GM19025 (cell line): Measurements from ENCODE around the gene STAC.

Source experiments
- ATAC-seq: cut with Tn5 transposase; IDR thresholded peaks from one replicate; pipeline ENCODE4 v1.9.1; 2021; ENCODE audit warnings: mild to moderate bottlenecking, low read depth, moderate library complexity; ENCODE audit not compliant: unreplicated experiment

STAC gene

DNA sequence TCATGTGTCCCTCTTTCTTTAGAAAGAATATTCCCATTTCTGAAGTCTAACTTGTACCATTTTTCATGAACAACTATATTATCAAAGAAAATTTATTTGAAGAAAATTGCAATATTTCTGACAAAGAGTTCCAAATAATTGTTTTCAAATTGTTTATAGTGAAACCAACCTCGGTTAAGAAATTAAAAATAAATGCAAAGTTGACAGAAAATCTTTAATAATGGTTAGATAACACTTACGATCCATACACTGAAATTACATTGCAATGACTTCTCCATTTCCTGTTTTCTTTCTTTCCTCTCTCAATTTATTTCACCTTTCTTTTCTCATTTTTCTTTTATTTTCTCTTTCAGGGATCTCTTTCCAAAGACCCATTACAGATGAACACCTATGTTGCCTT lies 125.1 kb downstream of the STAC start:
- no peak for ATAC-seq

DNA sequence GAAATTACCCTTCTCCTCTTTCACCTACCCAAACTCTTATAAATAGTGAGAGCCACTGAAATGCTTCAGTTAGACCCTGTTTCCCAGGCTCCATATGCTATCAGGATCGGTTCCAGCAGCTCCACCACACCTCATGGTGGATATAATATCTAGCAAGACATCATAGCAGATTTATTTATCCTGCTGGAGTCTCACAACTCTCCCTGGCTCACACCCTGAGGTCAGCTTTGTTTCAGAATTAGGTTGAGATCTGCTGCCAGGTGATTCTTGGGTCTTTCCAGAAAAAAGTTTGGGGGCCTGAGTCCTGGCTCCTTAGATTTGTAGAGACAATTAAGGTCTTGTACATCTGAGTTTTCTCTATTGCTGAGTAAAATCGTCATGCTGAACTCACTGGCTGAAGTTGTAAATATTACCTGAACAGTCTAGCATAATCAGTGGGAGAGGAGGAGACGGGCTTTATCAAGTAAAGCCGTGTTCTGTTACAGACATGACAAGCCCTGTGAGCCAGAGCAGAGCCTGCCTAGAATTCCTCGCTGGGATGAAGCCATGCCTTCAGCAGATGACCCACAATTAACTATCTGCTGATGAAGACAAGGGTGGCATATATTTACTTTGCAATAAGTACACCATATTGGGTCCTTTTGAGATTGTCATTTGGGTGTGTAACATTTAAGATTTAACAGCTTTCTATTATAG lies 131.6 kb downstream of the STAC start:
- ATAC-seq = no peak

DNA sequence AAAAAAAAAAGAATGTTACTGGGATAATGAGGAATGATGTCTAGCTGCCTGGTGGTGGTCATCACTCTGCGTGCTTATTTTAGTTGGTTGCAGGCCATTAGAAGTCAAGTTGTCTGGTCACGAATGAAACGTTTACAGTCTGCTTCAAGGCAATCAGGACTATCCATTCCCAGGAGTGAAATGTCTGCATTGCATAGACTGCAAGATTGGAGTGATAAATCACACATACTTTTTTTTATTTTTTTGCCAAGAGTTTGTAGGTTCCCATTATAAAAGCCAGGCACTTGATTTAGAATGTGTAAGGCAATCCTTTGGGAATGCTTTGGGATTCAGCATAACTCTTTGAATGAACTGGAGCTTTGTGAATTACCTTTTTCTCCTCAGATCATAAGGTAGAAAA lies 132.3 kb downstream of the STAC start:
- ATAC-seq = no peak

DNA sequence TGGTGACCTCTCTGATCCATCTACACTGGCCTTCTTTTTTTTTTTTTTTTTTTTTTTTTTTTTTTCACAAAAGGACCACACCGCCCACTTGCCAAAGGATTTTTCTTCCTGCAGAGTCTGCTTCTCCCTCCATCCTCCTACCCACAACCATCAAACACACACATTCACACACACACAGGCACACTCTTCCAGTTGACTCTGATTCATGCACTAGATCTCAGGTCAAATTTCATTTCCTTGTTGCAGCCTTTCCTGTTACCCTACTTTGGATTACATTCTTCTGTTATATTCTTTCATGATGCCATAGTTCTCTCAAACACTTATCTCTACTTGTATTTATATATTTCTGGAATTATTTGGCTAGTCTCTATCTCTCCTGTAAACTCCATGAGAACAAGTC lies 133.9 kb downstream of the STAC start:
- no peak for ATAC-seq

DNA sequence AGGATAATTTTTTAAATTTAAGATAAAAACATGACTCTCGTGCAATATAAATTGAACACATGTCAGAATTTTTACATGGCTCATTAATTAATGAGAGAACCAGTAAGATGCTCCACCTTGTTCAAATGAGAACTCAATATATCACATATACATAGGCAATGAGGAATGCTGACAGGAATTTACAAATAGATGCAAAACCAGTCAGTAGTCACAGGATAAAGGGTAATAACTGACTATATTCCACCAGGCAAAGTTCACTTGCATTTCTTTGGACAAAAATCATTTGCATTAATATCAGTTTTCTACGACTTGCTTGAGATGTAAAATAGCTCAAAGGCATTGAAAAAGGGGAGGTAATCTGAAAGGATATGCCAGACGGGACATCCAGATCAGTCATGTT lies 139.4 kb downstream of the STAC start:
- ATAC-seq = no peak

DNA sequence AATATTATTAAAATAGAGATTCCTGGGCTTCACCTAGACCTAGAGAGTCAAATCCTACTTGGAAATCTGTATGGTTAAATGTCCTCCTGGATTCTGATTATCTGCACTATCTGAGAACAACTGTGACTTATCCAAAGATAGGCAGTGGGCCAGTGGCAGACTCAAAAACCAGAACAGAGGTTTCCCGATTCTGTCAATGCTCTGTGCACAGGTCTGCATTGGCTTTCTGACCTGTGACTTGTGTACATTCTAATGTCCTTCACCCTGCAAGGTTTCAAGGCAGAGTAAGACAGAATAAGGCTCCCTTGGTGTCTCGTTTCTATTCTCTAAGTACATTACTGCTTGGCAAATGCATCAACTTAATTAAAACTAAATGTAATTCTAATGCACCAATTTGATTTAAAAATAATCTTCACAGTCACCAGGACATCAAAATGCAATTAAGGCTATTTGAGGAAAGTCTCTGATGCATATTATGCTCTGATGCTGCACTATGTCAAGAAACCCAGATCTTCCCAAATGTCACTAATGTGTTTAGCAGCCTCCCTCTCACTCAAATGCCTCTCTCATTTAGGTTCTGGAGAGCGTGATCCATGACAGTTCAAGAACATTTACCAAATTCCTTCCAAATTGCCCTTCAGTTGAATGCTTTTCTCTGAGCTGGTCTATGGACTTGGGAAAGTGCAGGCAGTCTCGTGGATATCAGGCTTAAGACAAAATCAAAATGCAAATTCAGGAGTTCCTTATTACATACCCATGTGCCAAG lies 140.1 kb downstream of the STAC start:
- no peak for ATAC-seq

DNA sequence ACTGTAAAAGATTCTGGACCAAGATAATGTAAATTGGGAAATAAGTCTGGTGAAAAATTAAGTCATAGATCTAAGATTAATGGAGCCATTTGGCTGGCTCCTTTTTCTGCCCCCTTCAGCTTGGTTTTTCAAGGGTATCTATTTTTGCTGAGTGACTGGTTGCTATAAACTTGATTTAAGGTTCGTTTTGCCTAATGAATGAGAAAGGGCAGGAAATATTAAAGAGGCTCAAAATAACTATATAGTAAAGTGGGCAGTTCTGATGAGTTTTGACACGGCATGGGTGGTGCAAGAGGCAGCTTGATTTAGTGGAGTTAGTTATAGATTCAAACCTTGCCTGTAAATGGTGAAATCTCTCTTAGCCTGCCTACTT lies 140.7 kb downstream of the STAC start:
- no peak for ATAC-seq

DNA sequence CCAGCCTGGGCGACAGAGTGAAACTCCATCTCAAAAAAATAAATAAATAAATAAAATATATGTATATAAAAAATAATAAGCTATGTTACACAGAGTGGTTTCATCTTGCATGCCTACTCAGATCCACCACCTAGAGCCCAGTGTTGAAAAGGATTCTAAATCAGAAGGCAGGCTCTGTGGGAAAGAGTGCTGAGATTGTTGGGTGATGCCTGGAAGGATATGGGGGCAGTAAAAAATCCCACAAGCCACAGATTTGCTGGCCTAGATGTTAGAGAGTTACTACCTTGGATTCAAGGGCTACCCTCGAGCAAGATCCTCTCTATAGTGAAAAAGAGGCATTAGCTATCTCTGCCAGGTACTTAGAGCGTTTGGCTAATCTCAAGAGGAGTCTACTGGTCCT lies 144.3 kb downstream of the STAC start:
- ATAC-seq = no peak

DNA sequence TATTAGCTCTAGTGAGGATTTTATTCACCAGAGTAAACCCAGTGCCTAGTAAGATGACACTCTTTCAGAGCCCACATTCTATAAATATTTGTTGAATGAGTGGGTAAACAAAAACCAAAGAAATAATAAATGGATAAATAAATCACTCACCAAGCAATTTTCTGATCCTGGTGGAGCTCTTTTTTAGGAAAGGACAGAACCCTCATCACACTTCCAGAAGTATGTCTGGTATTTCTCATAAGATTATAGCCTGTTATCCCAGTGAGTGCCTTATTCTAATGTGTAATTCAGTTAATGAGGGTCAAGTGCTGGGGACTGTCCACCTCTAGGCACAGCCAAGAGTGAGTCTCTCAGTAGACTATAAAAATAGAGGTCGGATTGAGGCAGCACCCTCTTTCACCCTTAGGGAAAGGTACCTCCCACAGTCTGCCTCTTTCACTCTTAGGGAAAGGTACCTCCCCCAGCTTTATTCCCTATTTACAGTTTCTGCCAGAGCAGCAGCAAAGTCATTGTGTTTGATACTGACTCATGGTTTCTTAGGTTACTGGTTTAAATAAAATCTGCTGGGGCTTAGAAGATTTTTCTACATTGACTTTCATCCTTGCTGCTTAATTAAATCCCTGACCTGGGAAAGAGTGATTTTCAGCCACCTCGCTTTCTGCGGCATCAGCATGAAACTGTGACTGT lies 145.0 kb downstream of the STAC start:
- ATAC-seq = no peak

DNA sequence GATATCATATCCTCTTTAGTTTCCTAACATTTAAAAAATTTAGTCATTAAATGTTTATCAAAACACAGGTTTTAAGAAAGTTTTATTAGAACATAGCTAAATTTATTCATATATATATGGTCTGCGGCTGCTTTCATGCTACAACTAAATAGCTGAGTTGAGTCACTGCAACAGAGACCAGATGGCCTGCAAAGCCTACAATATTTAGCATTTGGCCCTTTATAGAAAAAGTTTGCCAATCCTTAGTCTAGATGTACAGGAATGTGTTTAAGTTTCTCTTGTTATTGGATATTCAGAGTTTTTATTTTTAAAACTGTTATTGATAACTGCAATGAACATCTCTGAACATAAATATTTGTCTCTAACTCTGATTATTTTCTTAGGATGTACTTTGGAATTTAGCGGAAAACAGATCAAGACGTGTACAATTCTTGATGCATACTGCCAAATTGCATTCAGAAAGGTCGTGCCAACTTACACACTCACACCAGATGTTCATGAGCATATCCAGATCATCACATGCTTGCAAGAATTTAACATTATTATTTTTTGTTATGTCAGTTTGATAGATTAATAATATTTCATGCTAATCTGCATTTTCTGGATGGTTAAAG lies 157.9 kb downstream of the STAC start:
- ATAC-seq = no peak

DNA sequence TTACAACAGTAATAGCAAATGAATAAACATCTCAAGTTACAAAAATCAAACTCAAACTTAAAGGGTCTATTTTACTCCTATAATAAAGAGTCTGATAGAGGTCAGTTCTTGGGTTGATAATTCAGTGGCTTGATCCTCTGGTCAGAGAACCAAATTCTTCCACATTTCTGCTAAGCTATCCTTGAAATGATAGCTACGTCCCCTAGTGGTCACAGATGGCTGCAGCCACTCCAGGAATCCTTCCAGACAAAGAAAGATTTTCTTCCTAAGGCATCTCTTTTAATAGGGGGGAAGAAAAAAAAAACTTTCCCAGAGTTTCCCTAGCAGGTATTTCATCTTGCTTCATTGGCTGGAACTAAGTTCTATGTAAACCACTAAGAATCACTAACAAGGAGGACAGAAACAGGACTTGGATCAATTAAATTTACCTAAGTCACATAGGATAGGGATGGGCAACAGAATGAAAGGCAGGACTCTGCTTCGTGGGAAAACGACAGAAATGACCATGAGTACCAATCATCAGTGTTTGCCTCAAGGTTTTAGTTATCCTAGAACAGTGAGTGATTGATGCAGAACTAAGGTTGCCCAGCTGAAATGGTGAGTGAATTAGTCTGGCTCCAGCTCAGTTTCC lies 160.7 kb downstream of the STAC start:
- ATAC-seq = no peak

DNA sequence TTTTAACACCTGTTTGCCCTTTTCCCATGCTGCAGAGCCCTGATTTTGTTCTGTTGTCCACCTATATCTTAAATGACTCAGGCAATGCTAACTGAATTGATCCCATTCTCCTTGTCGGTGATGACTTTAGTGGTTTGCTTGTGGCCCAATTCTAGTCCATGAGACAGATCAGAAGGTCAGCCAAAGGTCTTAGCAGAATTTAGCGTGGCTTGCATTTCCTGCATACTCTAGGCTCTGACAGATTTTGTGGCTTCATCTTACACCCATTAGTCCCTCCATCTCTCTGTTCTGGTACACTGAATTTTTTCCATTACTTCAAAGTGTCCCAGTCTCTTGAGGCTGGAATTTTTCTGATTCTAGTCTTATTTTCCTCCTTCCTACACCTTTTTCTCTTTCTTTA lies 161.9 kb downstream of the STAC start:
- no peak for ATAC-seq

DNA sequence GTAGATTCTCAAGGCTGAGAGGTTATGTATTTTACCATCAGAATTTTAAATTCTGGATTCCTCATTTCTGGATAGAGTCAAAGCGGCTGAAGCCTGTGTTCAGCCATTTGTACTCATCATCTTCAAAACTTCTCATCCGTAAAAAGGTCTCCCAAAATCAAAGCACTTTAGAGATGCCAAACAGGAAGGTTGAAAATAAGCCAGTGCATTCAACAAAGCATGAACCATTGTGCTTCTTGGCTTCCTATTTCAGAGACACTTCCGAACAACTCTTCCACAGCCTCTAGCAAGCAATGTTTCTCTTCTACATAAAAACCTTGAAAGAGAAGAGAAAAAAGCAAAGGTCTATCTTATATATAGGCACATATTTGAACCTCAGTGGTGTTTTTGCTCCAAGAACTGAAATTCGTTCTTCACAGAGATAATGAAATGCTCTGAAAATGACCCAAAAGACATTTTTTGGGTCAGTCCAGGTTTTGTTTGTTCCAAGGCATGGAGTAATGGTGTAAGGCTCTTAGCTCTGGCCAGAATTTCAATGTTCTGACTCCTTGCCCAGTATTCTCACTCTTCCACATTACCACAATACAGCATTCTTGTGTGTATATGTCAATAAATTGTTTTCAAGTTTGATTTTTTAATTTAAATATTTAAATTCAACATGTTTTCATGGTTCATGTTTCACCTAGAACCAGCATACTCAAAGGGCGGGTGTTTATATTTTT lies 163.1 kb downstream of the STAC start:
- ATAC-seq = no peak

DNA sequence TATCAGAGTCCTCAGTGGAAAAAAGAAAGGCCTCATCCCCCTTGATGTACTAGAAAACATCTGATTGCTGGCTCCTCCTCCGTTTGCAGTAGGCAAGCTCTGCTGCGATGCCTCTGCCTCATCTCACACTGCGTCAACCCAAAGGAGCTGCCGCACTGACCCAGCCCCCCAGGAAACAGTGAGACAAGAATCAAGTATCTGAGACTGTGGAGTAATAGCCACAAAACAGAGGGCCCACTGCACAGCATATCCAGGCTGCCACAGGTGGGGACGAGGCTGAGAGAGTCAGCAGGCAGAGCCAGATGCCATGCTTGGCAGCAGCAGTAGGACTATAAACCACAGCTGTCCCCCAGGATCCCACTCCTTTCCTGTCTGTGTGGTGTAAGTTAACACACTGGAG lies 165.9 kb downstream of the STAC start:
- ATAC-seq = no peak

DNA sequence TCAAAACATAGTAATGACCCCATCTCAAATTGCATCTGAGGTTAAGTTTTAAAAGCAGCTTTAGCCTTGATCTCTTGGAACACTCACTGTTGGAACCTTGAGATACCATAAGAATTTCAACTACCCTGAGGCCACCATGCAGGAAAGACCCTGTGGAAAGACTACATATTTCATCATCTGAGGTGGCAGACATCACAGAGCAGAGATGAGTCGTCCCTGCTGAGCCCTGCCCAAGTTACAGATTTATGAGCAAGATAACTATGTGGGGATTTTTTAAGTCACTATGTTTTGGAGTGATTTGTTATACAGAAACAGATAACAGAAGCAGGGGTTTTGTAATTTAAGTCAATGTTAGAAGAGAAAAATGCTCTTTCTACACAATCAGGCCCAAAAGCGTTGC lies 168.4 kb downstream of the STAC start:
- ATAC-seq = no peak

DNA sequence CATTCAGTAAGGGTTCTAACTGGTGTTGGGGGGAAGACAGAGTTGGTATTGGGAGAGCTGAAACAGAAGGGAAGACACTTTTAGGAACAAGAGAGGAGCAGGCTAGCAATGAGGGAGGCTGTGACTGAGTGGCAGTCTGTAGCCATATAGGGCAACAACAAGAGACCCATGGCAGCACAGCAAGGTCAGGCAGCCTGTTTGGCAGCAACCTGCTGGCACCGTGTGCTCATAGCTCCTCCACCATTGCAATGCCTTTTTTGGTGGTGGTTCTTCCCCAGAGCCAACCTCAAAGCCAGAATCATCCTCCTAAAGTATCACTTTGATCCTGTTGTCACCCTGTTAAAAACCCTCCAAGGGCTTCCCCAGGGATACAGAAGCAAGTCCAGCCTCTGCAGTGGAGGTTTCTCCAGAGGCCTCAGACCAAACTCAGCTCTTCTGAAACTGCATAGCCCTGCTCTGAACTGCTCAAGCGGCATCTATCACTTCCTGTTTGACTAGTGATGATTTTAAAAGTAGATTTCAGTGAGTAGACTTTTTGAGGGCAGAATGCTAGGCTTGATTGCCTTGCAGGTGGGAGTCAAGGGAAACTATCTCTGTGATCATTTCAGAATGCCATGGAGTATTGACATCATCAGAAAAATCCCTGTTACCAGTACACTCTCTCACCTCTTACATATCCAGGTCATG lies 176.9 kb downstream of the STAC start:
- ATAC-seq = no peak

DNA sequence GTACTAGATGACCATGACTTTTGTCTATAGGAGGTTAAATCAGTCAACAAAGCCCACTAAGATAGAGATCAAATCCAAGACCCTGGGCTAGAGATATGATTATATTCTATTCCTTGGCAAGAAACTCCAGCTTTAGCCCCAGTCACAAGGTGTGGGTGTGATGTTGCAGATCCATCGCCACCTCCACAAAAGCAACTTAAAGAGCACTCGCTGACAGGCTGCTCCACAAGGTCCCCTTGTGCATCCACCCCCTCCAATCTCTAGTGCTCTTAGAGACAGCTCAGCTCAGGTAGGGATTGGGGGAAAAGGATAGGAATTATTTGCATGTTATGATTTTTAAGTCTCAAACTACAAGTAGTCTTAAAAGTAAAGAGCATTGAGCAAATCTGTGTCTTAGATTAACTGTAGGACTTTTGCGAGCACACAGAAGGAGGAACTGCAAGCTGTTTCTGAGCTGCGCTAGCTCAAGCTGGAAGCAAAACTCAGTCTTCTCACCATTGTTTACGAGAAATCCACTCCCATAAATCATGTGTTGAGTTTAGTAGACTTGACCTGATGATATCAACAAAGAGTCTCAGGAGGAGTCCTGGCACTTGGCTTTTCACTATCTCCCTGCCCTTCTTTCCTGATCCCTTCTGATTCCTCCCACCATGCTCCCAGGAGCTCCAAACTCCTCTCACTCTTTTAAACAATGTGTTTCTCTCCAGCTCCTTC lies 177.6 kb downstream of the STAC start:
- ATAC-seq = no peak

DNA sequence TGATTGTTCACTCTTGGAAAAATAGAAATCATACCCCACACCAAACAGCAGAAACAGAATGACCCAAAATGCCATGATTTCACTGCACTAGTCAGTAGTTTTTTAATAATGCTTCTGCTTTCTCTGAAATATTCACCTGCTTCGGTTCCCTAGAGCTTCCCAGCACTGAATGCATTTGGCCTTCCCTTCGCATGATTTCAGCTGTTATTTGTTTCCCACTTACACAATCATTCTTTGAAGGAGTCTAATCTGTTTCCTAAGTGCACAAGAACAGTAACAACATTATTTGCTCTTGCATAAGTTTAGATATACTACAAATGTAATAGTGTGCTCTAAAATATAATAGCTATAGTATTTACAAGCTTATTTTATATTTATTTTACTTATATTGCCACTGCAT lies 178.7 kb downstream of the STAC start:
- no peak for ATAC-seq

DNA sequence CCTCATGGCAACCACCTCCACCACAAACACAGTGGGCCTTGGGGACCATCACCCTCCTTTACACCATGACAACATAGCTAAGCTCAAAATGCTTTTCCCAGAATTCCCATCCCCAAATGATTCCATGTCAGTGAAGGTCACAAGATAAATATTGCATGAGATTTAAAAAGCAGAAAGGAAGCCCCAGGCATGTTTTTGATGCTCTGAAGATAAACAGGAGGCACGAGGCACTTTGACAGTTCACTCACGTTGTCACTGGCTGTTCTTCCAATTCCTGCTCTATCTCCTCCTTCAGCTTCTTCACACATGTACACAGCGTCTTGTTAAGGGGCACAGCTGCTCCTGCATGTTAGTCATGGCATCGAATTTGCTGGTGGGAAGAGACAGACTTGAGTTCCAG lies 180.4 kb downstream of the STAC start:
- ATAC-seq = no peak
